Mammary epithelial cell (primary cell): ENCODE results near the gene GABRG3.

Source experiments
- CTCF ChIP-seq, 2 donors: IDR thresholded peaks in 1 of 2; conservative IDR thresholded peaks in 1 of 2; 2 replicates each; pipeline ENCODE4 v1.5.1; 2011 to 2012; ENCODE audit warnings: inconsistent platforms in 2 of 2, low read length in 2 of 2, mild to moderate bottlenecking in 2 of 2, control low read depth in 1 of 2, low read depth in 1 of 2; ENCODE audit not compliant: insufficient read depth in 1 of 2; ENCODE audit errors: extremely low read depth in 1 of 2
- EZH2 ChIP-seq: IDR thresholded peaks from 2 replicates; pipeline ENCODE4 v1.6.1; 2012; ENCODE audit warnings: low read length, inconsistent platforms, borderline replicate concordance

- TF ChIP-seq CTCF (conservative IDR thresholded peaks at IDR 0.05 in 1 of 2, IDR thresholded peaks at IDR 0.05 in 1 of 2; ENCODE audit: extremely low read depth in 1 of 2, insufficient read depth in 1 of 2, low read depth in 1 of 2, low read length in 2 of 2): no peak
- no peak for TF ChIP-seq EZH2
These were observed 567.3 kb downstream of the GABRG3 start for GRCh38 chr15:27538325-27538724.
